Measurements from ENCODE around the gene GSX1. TPM values are rescaled to one million over a fixed set of nuclear protein-coding genes. Genes with fewer than 3 reads are reported as not detected.
"Not testable (repeated sequence)": the region's sequence is repeated elsewhere in the genome, so short reads cannot be mapped to it uniquely, and the experiment has no call there.

Gene GSX1
- total RNA-seq (2014; rRNA removed; shearing (Covaris generic)): not detected in 2 replicates

DNA sequence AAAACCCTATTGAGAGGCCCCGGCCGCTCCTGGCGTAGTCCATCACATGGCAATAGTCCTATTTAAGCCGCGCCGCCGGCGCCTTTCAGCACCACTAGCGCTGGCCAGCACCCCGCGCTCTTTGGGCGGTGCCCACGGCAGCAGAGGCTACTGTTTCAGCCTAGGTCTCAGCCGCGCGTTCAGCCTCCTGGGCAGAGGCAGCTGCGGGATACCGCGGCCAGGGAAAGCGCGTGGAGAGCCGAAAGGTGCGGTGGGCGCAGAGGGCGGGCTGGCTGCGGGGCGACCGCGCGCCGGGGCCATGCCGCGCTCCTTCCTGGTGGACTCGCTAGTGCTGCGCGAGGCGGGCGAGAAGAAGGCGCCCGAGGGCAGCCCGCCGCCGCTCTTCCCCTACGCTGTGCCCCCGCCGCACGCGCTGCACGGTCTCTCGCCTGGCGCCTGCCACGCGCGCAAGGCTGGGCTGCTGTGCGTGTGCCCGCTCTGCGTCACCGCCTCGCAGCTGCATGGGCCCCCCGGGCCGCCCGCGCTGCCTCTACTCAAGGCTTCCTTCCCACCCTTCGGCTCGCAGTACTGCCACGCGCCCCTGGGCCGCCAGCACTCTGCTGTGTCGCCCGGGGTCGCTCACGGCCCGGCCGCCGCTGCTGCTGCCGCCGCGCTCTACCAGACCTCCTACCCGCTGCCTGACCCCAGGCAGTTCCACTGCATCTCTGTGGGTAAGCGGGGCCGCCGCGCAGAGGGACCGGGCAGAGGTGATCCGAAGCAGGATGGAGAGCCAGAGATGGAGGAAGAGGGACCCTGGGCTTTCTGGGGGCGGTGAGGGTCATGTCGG lies at the start of gene GSX1:
Gene GSX1, plus strand, starts transcription at position 91 of the 826 bp plus-strand sequence. Its CDS starts 208 bp downstream, at position 299.
- peak; percentile 71 for DNase-seq (ENCODE audit: low read depth)

GRCh38 chr13:27744801-27745200 lies 47.5 kb upstream of the GSX1 start:
- DNase-seq (ENCODE audit: low read depth): no peak

DNA sequence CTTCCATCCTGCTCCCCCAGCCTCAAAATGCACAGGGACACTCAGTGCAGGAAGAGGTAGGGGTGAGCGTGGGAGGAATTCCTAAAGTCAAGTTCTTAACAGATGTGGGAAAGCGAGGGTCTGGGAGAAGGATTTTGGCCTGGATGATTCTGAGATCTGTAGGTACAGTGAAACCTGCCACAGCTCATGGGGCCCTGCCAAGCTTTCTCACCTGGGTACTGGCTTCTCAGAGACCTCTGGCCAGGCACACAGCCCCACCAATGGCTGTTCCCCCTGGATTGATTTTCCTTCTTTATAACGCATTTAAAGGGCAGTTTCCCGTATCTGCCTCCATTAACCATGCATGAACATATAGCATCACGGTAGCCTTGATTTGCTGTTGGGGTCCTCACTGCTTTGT lies 47.0 kb upstream of the GSX1 start:
- no peak for DNase-seq (ENCODE audit: low read depth)

- DNase-seq (ENCODE audit: low read depth): not testable (repeated sequence)
Observed at GRCh38 chr13:27748143-27748542, 44.1 kb upstream of the GSX1 start.

DNA sequence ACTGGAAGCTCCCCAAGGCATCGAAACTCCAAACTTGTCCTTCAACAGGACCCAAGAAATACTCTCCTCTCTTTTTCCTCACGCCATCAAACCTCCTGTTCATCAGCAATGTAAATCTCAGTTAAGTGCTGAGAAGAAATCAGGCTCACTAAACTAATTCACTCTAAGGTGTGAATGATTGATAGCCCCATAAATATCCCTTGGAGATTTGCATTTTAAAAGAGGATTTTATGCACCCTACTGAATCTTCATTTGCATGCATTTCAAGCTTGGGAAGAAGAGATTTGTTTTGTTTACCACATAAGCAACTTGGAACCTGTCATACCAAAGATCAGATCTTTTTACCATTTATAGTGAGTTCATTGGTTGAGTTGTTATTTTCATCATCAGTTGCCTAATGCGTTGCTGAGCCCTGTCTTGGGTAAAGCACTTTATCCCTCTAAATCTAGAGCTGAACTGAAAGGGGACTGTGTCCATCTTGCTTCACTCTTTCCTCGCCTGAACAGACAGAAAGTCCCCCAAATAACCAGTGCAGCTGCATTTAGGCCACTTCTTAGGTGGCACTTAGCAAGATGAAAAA lies 40.2 kb upstream of the GSX1 start:
- no peak for DNase-seq (ENCODE audit: low read depth)

GRCh38 chr13:27765650-27766049 lies 26.6 kb upstream of the GSX1 start:
- DNase-seq (ENCODE audit: low read depth): no peak

DNA sequence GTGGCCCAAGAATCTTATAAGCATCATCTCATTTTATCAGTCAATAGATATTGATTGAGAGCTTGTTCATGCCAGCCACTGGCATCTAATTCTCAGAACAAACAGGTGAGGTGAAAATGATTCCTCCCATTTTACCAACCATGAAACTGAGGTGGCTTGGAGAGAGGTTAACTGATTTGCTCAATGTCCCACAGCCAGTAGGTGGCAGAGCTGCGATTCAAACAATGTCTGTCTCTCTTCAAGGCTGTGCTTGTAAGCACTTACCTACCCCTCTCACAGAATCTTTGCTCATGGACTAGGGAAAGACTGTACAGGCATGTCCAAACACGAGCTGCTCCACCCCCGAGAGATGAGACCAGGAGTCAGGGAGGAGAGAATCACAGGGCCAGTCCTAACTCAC lies 21.5 kb upstream of the GSX1 start:
- peak; percentile 12 for DNase-seq (ENCODE audit: low read depth)

GRCh38 chr13:27772651-27773425 lies 19.4 kb upstream of the GSX1 start:
- no peak for DNase-seq (ENCODE audit: low read depth)

DNA sequence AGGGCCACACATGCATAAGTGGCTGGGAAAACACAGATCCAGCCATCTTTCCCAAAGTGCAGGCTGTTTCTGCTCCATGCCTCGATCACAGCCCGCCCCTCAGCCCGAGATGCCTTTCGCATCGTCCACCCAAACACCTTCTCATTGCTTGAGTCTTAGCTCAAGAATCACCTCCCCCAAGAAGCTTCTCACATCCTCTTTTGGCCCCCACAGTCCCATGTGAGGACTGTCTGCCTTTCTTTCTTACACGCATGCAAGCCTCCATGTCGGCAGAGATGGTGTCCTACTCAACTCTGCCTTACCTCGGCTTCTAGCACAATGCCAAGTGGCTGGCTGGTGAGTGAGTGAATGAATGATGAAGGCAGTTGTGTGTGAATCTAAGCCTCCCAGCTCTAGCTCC lies 18.1 kb upstream of the GSX1 start:
- DNase-seq (ENCODE audit: low read depth): no peak

- no peak for DNase-seq (ENCODE audit: low read depth)
Observed at GRCh38 chr13:27774651-27775050, 17.6 kb upstream of the GSX1 start.

DNA sequence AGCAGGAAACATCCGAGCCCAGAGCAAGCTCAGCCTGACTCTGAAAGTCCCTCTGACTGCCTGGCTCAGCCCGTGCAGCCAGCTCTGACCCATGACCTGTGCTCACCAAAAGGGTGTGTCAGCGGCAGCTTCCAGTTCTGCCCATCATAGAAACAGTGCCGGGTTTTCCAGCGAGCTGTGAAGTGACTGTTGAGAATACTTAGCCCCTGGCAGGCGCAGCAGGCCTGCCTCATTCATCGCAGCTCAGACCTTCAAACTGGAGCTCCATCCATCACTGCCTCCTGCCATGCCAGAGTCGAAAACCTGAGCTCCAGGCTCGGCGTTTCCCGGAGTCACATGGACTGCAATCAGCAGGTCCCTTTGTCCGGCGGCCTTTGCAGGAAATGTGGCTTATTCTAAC lies 16.3 kb upstream of the GSX1 start:
- DNase-seq (ENCODE audit: low read depth): peak; percentile 33

- DNase-seq (ENCODE audit: low read depth): no peak
Observed at GRCh38 chr13:27782151-27782550, 10.1 kb upstream of the GSX1 start.

DNA sequence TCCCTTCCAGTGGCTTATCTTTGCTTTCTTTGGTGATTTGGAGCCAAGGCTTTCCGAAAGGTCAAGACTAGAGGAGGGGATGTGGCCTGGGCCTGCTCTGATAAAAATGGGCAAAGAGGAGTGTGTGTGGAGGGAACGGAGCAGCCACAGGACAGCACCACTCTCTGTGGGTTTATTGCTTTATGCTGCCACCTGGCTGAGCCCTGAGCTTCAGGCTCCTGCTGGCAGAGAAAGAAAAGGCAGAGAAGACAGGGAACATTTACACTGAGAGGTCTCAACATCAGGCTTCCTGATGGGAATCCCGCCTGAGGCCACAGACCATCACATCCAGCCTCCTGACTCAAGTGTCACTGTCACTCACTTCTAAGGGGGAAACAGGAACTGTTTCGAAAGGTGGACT lies 9.2 kb upstream of the GSX1 start:
- DNase-seq (ENCODE audit: low read depth): peak; percentile 6

- DNase-seq (ENCODE audit: low read depth): no peak
Observed at GRCh38 chr13:27788271-27788670, 4.0 kb upstream of the GSX1 start.

DNA sequence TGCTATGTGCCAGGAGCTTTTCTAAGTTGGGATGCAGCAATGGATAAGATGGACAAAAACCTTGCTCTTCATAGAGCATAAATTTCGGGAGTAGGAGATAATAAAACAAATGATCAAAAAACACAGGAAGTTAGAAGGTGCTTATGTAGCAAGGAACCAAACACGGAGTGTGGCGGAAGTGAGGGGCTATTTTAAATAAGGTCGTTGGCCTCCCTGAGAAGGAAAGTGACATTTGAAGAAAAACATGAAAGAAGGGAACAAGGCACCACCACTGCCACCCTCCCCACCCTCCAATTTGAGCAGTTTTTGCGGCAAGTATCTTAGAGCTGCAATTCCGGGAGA lies 3.2 kb upstream of the GSX1 start:
- no peak for DNase-seq (ENCODE audit: low read depth)

DNA sequence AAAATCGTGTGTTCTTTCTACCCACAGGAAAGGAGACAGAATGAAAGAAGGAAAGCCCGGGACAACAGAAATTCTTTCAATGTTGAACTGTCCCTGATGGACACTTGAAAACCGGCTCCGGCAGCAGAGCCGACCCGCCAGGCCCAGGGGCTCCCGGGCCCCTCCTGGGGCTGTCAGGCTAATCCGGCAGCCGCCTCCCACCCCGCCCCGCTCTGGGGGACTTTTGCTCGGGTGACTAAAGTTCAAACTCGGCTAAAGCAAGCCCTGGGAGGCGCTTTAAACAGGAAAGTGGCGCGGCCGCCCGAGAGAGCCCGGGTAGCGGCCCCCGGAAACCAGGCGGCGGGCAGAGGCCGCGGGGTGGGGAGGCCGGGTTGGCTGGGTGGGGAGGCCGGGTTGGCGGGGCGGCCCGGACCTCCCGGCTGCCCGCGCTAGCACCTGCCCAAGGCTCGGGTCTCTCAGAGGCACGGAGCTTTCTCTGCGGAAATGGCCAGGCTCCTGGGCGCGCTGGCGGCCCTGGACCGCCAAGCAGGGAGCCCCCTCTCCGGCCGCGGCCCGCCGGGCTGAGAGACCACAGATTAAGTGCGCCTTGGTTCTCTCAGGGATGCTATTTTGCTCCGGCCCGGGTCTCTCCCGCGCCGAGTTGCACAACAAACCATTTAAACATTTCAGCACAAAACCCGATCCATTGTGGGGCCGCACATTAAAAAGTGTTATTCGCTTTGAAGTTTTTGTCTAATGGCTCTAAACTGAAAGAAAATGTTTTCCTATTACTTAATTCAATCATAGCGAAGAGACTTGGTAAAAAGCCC lies 2.6 kb upstream of the GSX1 start:
- no peak for DNase-seq (ENCODE audit: low read depth)

- DNase-seq (ENCODE audit: low read depth): no peak
Observed at GRCh38 chr13:27790523-27790922, 1.8 kb upstream of the GSX1 start.

GRCh38 chr13:27791146-27791900 lies 960 bp upstream of the GSX1 start:
- DNase-seq (ENCODE audit: low read depth): no peak

DNA sequence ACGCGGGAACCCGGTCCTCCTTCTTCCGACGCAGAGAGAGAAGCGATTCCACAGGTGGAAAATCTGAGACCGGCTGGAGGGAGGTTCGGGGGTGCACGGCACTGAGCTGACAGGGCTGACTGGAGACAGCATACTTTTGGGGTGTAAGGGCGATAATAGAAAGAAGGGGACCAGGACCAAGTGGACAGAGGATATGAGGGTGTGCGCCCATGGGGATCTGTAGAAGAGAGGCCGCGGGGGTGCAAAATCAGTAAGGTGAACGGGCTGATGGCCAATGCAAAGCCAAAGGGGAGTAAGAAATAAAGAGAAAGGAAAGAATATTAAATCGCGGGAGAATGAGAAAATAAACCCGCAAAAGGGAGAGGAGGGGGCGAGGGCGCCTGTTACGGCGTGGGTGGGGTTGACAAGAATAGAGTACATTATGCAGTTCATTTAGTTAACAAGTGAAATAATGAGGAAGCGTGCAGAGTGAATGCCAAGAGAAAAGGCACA lies 336 bp upstream of the GSX1 start:
- no peak for DNase-seq (ENCODE audit: low read depth)

GRCh38 chr13:27793507-27794367 lies 1.5 kb downstream of the GSX1 start:
- DNase-seq (ENCODE audit: low read depth): no peak

Data from M059J (cell line).